HepG2 (cell line): Measurements from ENCODE around the gene INHBC. TPM values are rescaled to one million over a fixed set of nuclear protein-coding genes. Genes with fewer than 3 reads are reported as not detected.
A peak's percentile ranks its signal among the peaks of the same experiment; 100 is the strongest.

Experiments used
- ATAD3A ChIP-seq: sonication (generic); formaldehyde crosslinking; IDR thresholded peaks from 2 replicates; pipeline ENCODE4 v1.4.0; 2020; ENCODE audit warnings: missing genetic modification reagents
- CEBPG ChIP-seq: IDR thresholded peaks from 2 replicates; pipeline ENCODE4 v1.6.1; 2016
- HNRNPLL ChIP-seq: fragments of 200-400 bp; formaldehyde crosslinking; IDR thresholded peaks from 2 replicates; pipeline ENCODE4 v1.6.1; 2017; ENCODE audit warnings: mild to moderate bottlenecking, low read depth, low read length; ENCODE audit not compliant: poor library complexity, severe bottlenecking
- MXD4 ChIP-seq: IDR thresholded peaks from 2 replicates; pipeline ENCODE4 v1.6.1; 2016; ENCODE audit warnings: mild to moderate bottlenecking, missing biosample characterization, missing genetic modification reagents
- PCBP1 ChIP-seq: fragments of 200-400 bp; formaldehyde crosslinking; IDR thresholded peaks from 2 replicates; pipeline ENCODE4 v1.6.1; 2017; ENCODE audit warnings: mild to moderate bottlenecking, low read depth, low read length, borderline replicate concordance
- POLR2AphosphoS5 ChIP-seq: IDR thresholded peaks from 2 replicates; pipeline ENCODE4 v1.6.1; 2012; ENCODE audit warnings: low read depth, low read length
- TAF15 ChIP-seq: fragments of 200-400 bp; formaldehyde crosslinking; IDR thresholded peaks from one replicate; pipeline ENCODE4 v1.6.1; 2018; ENCODE audit warnings: mild to moderate bottlenecking, low read depth, low read length; ENCODE audit not compliant: poor library complexity, severe bottlenecking
- YEATS4 ChIP-seq: sonication (generic); formaldehyde crosslinking; IDR thresholded peaks from 2 replicates; pipeline ENCODE4 v1.4.0; 2020; ENCODE audit warnings: missing genetic modification reagents, borderline replicate concordance
- ZC3H4 ChIP-seq: sonication (generic); formaldehyde crosslinking; IDR thresholded peaks from 2 replicates; pipeline ENCODE4 v1.4.0; 2020; ENCODE audit warnings: missing genetic modification reagents, borderline replicate concordance
- ZNF563 ChIP-seq: sonication (generic); formaldehyde crosslinking; IDR thresholded peaks from 2 replicates; pipeline ENCODE4 v1.8.0; 2022; ENCODE audit warnings: mild to moderate bottlenecking, moderate library complexity, missing genetic modification reagents
- ZSCAN25 ChIP-seq: sonication (generic); formaldehyde crosslinking; IDR thresholded peaks from 2 replicates; pipeline ENCODE4 v1.8.0; 2022; ENCODE audit warnings: mild to moderate bottlenecking, missing genetic modification reagents
- polyA plus RNA-seq, 8 experiments: library from polyadenylated mRNA; depleted of rRNA in 3 of 8; stranded (reverse) in 7 of 8; unstranded in 1 of 8; fragments of >200 nt; fragmentation: Illumina TruSeq in 4 of 8; extraction: Trizol in 4 of 8; gene quantifications; 2 replicates each; pipeline versions ENCODE4 v1.2.1 to v1.2.3, GENCODE V29; 2011 to 2016; ENCODE audit warnings: low read depth in 4 of 8, missing spikeins in 1 of 8, mixed read lengths in 1 of 8; ENCODE audit not compliant: insufficient read depth in 1 of 8
- total RNA-seq, 5 experiments: library from RNA; depleted of rRNA; stranded (reverse); fragments of >200 nt; fragmentation: Illumina TruSeq; extraction: Trizol; gene quantifications; 2 replicates each; pipeline ENCODE4 v1.2.3, GENCODE V29; 2016; ENCODE audit warnings: low read depth in 1 of 5
- TF ChIP-seq, protein P1 (sequence below): sonication (generic); formaldehyde crosslinking; IDR thresholded peaks from 2 replicates; pipeline ENCODE4 v1.4.0; 2020; ENCODE audit warnings: missing genetic modification reagents, mild to moderate bottlenecking, borderline replicate concordance
- TF ChIP-seq, protein P2 (sequence below): IDR thresholded peaks from 2 replicates; pipeline ENCODE4 v1.6.1; 2018; ENCODE audit warnings: missing genetic modification reagents, mild to moderate bottlenecking, missing compliant biosample characterization
- TF ChIP-seq, protein P3 (sequence below): sonication (generic); formaldehyde crosslinking; IDR thresholded peaks from 2 replicates; pipeline ENCODE4 v1.8.0; 2022; ENCODE audit warnings: missing genetic modification reagents, mild to moderate bottlenecking, inconsistent platforms, borderline replicate concordance
- TF ChIP-seq, protein P4 (sequence below): sonication (generic); formaldehyde crosslinking; IDR thresholded peaks from 2 replicates; pipeline ENCODE4 v1.4.0; 2020; ENCODE audit warnings: mild to moderate bottlenecking, missing genetic modification reagents, borderline replicate concordance
- TF ChIP-seq, protein P5 (sequence below): sonication (generic); formaldehyde crosslinking; conservative IDR thresholded peaks from 2 replicates; pipeline ENCODE4 v1.8.1; 2023; ENCODE audit warnings: missing genetic modification reagents

INHBC gene
- total and polyA plus RNA-seq, 2 of the 13 experiments (the other 11 are each of a cell fraction or from before 2014, with no cell fraction given), result 1.8 to 13.8 TPM

DNA sequence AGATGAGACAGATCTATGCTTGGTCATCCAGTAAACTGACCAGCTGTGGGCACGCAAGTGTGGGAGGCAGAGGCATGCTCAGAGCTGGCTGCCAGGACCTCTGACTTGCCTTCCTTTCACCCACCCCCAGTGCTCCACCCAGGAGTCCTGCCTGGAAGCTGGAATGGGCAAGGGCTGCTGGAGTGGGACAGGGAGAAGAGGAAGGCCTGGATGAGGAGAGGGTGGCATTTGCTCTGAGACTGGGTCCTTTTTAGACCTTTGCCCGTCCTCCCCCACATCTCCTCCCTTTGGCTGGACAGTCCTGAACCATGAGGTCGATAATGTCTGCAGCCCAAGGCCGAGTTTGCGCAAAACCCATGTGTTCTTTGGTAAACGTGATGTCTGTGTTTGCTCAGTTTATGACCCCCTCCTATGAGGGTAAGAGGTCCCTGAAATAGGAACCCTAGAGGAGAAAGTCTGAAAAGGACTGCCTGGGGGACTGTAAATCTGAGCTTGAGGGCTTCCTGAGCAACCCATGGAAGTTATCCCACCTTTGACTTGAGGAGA is 16.7 kb downstream of the INHBC start (continued):
- TF ChIP-seq, protein P1, sequence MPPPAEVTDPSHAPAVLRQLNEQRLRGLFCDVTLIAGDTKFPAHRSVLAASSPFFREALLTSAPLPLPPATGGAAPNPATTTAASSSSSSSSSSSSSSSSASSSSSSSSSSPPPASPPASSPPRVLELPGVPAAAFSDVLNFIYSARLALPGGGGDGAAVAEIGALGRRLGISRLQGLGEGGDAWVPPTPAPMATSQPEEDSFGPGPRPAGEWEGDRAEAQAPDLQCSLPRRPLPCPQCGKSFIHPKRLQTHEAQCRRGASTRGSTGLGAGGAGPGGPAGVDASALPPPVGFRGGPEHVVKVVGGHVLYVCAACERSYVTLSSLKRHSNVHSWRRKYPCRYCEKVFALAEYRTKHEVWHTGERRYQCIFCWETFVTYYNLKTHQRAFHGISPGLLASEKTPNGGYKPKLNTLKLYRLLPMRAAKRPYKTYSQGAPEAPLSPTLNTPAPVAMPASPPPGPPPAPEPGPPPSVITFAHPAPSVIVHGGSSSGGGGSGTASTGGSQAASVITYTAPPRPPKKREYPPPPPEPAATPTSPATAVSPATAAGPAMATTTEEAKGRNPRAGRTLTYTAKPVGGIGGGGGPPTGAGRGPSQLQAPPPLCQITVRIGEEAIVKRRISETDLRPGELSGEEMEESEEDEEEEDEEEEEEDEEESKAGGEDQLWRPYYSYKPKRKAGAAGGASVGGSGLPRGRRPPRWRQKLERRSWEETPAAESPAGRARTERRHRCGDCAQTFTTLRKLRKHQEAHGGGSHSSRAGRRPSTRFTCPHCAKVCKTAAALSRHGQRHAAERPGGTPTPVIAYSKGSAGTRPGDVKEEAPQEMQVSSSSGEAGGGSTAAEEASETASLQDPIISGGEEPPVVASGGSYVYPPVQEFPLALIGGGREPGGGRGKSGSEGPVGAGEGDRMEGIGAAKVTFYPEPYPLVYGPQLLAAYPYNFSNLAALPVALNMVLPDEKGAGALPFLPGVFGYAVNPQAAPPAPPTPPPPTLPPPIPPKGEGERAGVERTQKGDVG (CRISPR knock-in tag), result no peak; the same call in 1 of the 2 replicates
- TF ChIP-seq PCBP1 (no peak), POLR2AphosphoS5 (peak; percentile 33; the same call in 1 of the 2 replicates), ATAD3A (CRISPR knock-in tag) (no peak), CEBPG (CRISPR knock-in tag) (peak; percentile 98), TAF15 (no peak), YEATS4 (peak; percentile 73; the same call in 1 of the 2 replicates), HNRNPLL (no peak), MXD4 (CRISPR knock-in tag) (peak; percentile 85), ZNF563 (CRISPR knock-in tag) (peak; percentile 28; the same call in 1 of the 2 replicates), ZC3H4 (CRISPR knock-in tag) (peak; percentile 33; the same call in 1 of the 2 replicates), ZSCAN25 (CRISPR knock-in tag) (peak; percentile 79; the same call in 1 of the 2 replicates)
- TF ChIP-seq, protein P2, sequence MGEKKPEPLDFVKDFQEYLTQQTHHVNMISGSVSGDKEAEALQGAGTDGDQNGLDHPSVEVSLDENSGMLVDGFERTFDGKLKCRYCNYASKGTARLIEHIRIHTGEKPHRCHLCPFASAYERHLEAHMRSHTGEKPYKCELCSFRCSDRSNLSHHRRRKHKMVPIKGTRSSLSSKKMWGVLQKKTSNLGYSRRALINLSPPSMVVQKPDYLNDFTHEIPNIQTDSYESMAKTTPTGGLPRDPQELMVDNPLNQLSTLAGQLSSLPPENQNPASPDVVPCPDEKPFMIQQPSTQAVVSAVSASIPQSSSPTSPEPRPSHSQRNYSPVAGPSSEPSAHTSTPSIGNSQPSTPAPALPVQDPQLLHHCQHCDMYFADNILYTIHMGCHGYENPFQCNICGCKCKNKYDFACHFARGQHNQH, result peak; percentile 96; the same call in 1 of the 2 replicates
- TF ChIP-seq, protein P3, sequence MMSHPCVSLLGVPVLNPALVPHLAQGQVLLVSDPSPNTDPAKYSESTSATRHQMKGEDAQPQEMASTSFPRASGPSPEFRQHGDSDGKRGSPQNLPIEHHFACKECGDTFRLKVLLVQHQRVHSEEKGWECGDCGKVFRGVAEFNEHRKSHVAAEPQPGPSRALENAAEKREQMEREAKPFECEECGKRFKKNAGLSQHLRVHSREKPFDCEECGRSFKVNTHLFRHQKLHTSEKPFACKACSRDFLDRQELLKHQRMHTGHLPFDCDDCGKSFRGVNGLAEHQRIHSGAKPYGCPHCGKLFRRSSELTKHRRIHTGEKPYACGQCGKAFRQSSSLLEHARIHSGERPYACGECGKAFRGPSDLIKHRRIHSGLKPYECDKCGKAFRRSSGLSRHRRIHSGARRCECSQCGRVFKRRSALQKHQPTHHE (CRISPR knock-in tag), result no peak
- TF ChIP-seq, protein P4, sequence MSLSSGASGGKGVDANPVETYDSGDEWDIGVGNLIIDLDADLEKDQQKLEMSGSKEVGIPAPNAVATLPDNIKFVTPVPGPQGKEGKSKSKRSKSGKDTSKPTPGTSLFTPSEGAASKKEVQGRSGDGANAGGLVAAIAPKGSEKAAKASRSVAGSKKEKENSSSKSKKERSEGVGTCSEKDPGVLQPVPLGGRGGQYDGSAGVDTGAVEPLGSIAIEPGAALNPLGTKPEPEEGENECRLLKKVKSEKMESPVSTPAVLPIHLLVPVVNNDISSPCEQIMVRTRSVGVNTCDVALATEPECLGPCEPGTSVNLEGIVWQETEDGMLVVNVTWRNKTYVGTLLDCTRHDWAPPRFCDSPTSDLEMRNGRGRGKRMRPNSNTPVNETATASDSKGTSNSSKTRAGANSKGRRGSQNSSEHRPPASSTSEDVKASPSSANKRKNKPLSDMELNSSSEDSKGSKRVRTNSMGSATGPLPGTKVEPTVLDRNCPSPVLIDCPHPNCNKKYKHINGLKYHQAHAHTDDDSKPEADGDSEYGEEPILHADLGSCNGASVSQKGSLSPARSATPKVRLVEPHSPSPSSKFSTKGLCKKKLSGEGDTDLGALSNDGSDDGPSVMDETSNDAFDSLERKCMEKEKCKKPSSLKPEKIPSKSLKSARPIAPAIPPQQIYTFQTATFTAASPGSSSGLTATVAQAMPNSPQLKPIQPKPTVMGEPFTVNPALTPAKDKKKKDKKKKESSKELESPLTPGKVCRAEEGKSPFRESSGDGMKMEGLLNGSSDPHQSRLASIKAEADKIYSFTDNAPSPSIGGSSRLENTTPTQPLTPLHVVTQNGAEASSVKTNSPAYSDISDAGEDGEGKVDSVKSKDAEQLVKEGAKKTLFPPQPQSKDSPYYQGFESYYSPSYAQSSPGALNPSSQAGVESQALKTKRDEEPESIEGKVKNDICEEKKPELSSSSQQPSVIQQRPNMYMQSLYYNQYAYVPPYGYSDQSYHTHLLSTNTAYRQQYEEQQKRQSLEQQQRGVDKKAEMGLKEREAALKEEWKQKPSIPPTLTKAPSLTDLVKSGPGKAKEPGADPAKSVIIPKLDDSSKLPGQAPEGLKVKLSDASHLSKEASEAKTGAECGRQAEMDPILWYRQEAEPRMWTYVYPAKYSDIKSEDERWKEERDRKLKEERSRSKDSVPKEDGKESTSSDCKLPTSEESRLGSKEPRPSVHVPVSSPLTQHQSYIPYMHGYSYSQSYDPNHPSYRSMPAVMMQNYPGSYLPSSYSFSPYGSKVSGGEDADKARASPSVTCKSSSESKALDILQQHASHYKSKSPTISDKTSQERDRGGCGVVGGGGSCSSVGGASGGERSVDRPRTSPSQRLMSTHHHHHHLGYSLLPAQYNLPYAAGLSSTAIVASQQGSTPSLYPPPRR (CRISPR knock-in tag), result peak; percentile 98
- TF ChIP-seq, protein P5, sequence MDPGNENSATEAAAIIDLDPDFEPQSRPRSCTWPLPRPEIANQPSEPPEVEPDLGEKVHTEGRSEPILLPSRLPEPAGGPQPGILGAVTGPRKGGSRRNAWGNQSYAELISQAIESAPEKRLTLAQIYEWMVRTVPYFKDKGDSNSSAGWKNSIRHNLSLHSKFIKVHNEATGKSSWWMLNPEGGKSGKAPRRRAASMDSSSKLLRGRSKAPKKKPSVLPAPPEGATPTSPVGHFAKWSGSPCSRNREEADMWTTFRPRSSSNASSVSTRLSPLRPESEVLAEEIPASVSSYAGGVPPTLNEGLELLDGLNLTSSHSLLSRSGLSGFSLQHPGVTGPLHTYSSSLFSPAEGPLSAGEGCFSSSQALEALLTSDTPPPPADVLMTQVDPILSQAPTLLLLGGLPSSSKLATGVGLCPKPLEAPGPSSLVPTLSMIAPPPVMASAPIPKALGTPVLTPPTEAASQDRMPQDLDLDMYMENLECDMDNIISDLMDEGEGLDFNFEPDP (CRISPR knock-in tag), result no peak
